GM19043 (cell line): ENCODE results near the gene EXOSC3.

Experiments used
- ATAC-seq: cut with Tn5 transposase; IDR thresholded peaks from one replicate; pipeline ENCODE4 v1.9.1; 2021; ENCODE audit warnings: low read depth; ENCODE audit not compliant: unreplicated experiment

EXOSC3 gene

DNA sequence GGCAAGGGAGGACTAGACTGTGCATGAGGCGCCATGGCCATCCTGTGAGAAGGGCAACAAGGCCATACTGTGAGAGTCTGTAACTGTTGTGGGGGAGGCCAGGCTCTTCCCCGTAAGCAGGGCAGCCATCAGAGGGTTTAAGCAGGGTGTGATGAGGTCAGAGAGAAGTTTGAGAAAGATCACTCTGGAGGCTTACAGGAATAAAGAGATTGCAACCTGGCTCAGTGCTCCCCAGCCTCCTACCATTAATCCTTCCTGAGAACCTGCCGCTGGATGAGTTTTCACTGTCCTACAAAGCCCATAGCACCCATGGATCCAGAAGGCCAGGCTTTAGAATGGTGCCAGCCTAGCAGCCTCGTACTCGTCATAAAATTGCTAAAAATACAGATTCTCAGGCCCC, 45.6 kb downstream of the EXOSC3 start:
- no peak for ATAC-seq

DNA sequence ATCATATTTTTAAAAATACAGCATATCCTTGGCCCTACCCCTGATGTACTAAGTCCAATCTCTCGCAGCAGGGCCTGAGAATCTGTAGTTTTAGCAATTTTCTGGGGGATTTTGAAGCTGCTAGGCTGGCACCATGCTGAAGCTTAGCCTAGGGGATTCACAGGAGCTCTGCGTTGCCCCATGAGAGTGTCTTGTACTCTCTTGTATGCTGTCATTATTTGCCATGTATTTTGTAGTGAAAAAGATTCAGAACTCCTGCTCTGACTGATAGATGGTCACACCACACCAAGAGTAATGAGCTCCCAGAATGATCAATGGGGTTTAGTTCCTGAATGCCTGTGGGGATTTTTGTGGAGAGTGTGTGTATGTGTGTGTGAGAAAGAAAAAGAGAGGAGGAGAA, 51.9 kb downstream of the EXOSC3 start:
- no peak for ATAC-seq

DNA sequence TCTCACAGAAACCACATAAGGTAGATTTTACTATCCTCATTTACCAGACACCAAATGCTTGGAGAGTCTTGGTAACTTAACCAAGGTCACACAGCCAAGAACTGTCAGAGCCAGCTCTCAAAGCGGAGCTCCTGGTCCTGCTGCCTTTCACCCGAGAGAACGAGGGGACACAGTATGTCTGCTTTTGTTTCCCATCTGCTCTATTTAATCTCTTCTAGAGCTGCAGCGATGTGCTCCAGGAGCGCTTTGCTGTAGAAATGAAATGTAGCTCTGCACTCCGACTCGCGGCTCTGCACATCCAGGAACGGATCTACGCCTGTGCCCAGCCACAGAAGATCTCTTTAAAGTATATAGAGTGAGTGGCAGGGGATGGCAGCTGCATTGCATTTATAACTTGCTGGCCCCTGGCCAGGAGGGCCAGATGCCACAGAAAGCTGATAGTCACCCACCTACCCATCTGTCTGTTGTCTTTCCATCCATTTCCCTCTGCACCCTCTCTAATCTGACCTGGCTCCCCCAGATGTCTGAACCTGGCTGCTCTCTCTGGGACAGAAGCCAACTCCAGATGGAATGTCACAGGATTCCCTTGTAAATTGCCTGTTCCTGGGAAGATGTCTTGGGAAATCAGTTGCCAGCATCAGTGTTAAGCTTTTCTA, 52.6 kb downstream of the EXOSC3 start:
- ATAC-seq: no peak

DNA sequence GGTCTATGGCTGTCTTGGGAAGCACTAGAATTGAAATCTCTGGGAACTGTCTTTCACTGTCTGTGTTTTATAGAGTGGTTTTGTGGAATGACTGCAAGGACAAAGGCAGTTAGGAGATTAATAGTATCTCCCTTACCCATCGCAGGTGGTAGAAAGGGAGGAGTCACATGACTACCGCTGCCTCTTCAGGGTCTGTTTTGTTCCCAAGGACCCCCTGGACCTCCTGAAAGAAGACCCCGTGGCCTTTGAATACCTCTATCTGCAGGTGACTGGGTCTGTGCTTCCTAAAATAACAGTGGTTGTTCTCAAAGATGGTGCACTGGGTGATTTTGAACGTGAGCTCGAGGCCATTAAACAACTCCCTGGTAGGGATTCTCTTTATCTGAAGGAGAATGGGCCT, 54.0 kb downstream of the EXOSC3 start:
- ATAC-seq: no peak

DNA sequence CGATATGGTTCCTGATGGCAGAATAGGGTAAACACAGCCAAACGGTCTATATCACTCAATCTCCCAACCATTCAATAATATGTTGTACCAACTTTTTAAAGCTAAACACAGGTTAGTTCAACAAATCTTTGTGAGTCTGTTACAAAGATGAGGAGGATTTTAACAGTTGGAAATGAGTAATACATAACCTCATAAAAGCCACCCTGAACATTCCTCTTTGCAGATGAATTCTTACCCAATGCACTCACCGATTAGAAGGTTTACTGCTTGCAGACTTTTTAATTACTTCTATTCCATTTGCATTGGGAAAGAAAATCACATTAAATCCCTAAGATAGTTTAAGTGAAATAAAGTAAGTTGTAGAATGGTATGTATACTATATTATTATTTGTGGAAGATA, 54.6 kb downstream of the EXOSC3 start:
- ATAC-seq: no peak
